Right lobe of liver (tissue), 6 donors: ENCODE data around the gene BUD31. TPM values are rescaled to one million over a fixed set of nuclear protein-coding genes. Genes with fewer than 3 reads are reported as not detected.

Experiments
- ATAC-seq, 4 donors: fragments of 200-7000 bp; cut with Tn5 transposase; one replicate each; pipeline ENCODE4 v1.9.1; 2020; ENCODE audit warnings: mild to moderate bottlenecking in 4 of 4, moderate library complexity in 4 of 4
- DNase-seq, 3 donors: peaks; one replicate each; pipeline ENCODE4 v3.0.0-alpha.2; 2020
- H3K27ac ChIP-seq, 3 donors: fragments of 200-600 bp; one replicate each; pipeline ENCODE4 v1.8.0; 2022
- H3K27me3 ChIP-seq, 2 donors: fragments of 200-600 bp; one replicate each; pipeline ENCODE4 v1.8.0; 2022
- H3K36me3 ChIP-seq, 4 donors: fragments of 200-600 bp; sonication (generic) in 1 of 4; one replicate each; pipeline versions ENCODE4 v1.5.1 to v1.8.0; 2017 to 2022; ENCODE audit warnings: control low read depth in 1 of 4
- H3K4me1 ChIP-seq, 4 donors: fragments of 200-600 bp; sonication (generic) in 1 of 4; one replicate each; pipeline versions ENCODE4 v1.5.1 to v1.8.0; 2017 to 2022; ENCODE audit warnings: control low read depth in 1 of 4
- H3K4me3 ChIP-seq, 3 donors: fragments of 200-600 bp; one replicate each; pipeline ENCODE4 v1.8.0; 2022
- H3K9me3 ChIP-seq, 4 donors: fragments of 200-600 bp; sonication (generic) in 1 of 4; one replicate each; pipeline versions ENCODE4 v1.5.1 to v1.8.0; 2017 to 2022; ENCODE audit warnings: control low read depth in 1 of 4
- POLR2A ChIP-seq: fragments of 450-650 bp; IDR thresholded peaks from one replicate; pipeline ENCODE4 v1.6.1; 2017; ENCODE audit warnings: antibody characterized with exemption, mild to moderate bottlenecking
- WGBS: methylation state at CpG from one replicate; pipeline ENCODE4 v1.1.6; 2018; ENCODE audit warnings: low coverage, low lambda C conversion rate; ENCODE audit not compliant: insufficient coverage; ENCODE audit errors: missing lambda C conversion rate; 5-methylcytosine and 5-hydroxymethylcytosine counted together
- intact Hi-C, 2 donors: fragments of 100-400 bp; cut with DNase I; formaldehyde crosslinking; loops; one replicate each; pipeline versions ENCODE4 v1.11.2 to v1.14.1; 2022
- total RNA-seq, 6 experiments: library from RNA; depleted of rRNA in 2 of 6; stranded (reverse); fragments of >200 nt in 2 of 6; fragmentation: NEBNext Ultra II Directional in 3 of 6; extraction: Animal tissue kit (Norgen Biotek cat#: 25700) in 3 of 6; gene quantifications; one replicate each; pipeline versions ENCODE4 v1.1.0 to v1.2.4, GENCODE V29; 2016 to 2023
- TF ChIP-seq, protein P1 (sequence below), 4 donors: fragments of 200-600 bp in 3 of 4; fragments of 450-650 bp in 1 of 4; IDR thresholded peaks; one replicate each; pipeline versions ENCODE4 v1.5.1 to v1.8.0; 2016 to 2022; ENCODE audit warnings: antibody characterized with exemption in 4 of 4, mild to moderate bottlenecking in 2 of 4
- donor health status: DM: no; HTN: yes; CAD: no.
- donor health status: DM: no; HTN: no; CAD: no.
- donor health status: DM: no; HTN: no; CAD: no.
- donor health status: DM: no; HTN: yes; CAD: no.
- donor health status: DM: no; HTN: yes; CAD: no.

BUD31 gene
- total RNA-seq, 6 experiments from 2014 or later = 25.6 to 49.2 (median 33.3) TPM

DNA sequence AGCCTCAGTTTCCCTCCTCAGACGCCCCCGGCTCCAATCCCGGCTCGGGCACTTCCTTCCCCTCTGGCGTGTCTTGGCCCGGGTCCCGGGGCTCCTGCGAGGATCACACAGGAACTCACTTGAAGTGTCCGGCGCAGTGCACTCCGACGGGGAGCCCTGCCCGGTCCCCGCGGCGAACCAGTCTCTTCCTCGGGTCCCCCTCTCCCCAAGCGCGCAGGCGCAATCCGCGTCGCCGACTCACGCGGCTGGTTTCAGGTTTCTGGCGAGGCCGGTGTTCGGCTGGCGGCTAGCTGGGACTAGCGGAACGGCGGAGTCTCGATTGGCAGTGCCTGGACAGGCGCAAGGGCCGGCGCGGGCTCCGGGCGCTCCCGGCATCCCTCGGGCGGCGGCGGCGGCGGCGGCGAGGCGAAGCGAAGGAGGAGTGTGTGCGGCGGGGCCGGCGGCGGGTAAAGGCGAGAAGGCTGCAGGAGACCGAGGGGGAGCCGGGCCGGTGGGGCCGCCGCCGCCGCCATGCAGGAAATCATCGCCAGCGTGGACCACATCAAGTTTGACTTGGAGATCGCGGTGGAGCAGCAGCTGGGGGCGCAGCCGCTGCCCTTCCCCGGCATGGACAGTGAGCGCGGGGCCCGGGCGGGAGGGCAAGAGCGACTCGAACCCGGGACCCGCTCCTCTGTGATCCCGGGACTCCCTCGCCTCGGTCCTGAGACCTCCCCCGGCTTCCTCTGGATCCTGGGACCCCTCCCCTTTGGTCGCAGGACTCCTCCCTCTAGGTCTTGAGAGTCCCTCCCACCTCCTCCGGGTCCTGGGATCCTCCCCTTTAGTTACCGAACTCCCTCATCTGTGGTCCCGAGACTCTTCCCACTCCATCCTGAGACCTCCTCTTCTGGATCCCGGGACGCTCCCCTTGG is 30.1 kb downstream of the BUD31 start, which contains the start of the genes CPSF4 and PTCD1:
TSS of gene CPSF4 (plus strand) at position 371 of the 908 bp plus-strand sequence. CDS start at position 511, 140 bp downstream.
TSS of gene PTCD1 (minus strand) at position 226 of the 908 bp plus-strand sequence. CDS start 3,556 bp downstream, outside the sequence.
- ATAC-seq (peak; percentile 96 to 98 (median 96)), DNase-seq (peak; percentile 96 to 97 (median 97))
- Histone ChIP-seq H3K36me3 (peaks cover 0 to 10% (median 2%) of the 10 kb centered on the region in 4 donors), H3K4me3 (peak within 1 kb of the TSS; percentile 65 to 99 (median 99)), H3K4me1 (peaks cover 0 to 11% (median 5%) of the 10 kb centered on the region in 4 donors), H3K27me3 (no peaks in the 10 kb centered on the region), H3K27ac (peak within 1 kb of the TSS; percentile 21 to 69 (median 65)), H3K9me3 (no peaks in the 10 kb centered on the region)
- intact Hi-C loops = no loop called here
- TF ChIP-seq, protein P1, sequence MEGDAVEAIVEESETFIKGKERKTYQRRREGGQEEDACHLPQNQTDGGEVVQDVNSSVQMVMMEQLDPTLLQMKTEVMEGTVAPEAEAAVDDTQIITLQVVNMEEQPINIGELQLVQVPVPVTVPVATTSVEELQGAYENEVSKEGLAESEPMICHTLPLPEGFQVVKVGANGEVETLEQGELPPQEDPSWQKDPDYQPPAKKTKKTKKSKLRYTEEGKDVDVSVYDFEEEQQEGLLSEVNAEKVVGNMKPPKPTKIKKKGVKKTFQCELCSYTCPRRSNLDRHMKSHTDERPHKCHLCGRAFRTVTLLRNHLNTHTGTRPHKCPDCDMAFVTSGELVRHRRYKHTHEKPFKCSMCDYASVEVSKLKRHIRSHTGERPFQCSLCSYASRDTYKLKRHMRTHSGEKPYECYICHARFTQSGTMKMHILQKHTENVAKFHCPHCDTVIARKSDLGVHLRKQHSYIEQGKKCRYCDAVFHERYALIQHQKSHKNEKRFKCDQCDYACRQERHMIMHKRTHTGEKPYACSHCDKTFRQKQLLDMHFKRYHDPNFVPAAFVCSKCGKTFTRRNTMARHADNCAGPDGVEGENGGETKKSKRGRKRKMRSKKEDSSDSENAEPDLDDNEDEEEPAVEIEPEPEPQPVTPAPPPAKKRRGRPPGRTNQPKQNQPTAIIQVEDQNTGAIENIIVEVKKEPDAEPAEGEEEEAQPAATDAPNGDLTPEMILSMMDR (IDR thresholded peaks at IDR 0.05) = no peak
- peak; percentile 62 for TF ChIP-seq POLR2A
- WGBS = 2% methylated on average over 6 of the region's 89 CpGs

DNA sequence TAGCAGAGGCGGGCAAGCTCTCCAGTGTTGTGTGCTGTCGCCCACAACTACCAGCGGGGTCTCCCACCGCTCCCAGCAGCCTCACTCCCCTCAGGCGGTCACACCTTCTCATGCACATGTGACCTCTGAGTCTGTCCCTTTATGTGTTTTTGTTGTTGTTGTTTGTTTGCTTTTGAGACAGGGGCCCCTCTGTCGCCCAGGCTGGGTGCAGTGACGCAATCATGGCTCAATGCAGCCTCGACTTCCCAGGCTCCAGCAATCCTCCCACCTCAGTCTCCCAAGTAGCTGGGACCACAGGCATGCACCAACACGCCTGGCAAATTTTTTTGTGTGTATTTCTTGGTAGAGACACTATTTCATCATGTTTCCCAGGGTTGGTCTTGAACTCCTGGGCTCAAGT is 31.4 kb downstream of the BUD31 start:
- no peak for DNase-seq
- H3K4me3 ChIP-seq = peak overlapping the region in 1 of 3 donors; percentile 99
- H3K27me3 ChIP-seq = no peaks in the 10 kb centered on the region

DNA sequence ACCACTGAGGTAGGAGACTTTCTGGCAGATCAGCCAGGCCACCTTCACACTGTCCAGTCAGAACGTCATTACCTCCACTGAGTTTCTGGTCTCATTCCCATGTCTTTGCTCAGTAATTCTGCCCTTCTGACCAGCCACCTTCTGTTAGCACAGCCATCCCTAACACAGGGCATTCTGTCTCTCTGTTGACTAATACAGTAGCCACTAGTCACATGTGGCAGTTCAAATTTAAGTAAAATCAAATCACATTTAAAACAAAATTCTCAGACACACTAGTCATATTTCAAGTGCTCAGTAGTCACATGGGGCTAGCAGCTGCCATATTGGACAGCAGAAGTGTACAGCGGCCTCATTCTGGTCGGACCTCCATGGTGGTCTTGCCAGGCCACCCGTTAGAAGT is 37.3 kb downstream of the BUD31 start:
- Histone ChIP-seq H3K4me3 (no peak overlapping the region), H3K27ac (no peak overlapping the region), H3K4me1 (no peaks in the 10 kb centered on the region), H3K27me3 (no peaks in the 10 kb centered on the region), H3K9me3 (no peaks in the 10 kb centered on the region), H3K36me3 (peaks cover 0 to 46% (median 5%) of the 10 kb centered on the region in 4 donors)
- WGBS = 44% methylated on average over 1 of the region's 4 CpGs
- TF ChIP-seq POLR2A = no peak
- TF ChIP-seq, protein P1 (IDR thresholded peaks at IDR 0.05) = no peak
- intact Hi-C loops = no loop called here
- DNase-seq (no peak), ATAC-seq (no peak)

More for the DNA sequence above, 31.4 kb downstream of the BUD31 start:
- intact Hi-C loops = no loop called here
- H3K4me1 ChIP-seq = peaks cover 0 to 11% (median 5%) of the 10 kb centered on the region in 4 donors
- TF ChIP-seq, protein P1 (IDR thresholded peaks at IDR 0.05) = no peak
- no peak for TF ChIP-seq POLR2A
- H3K9me3 ChIP-seq = no peaks in the 10 kb centered on the region
- no peak for ATAC-seq
- H3K27ac ChIP-seq = no peak overlapping the region
- WGBS = 64% methylated on average over 5 of the region's 9 CpGs
- peaks cover 0 to 9% (median under 1%) of the 10 kb centered on the region in 4 donors for H3K36me3 ChIP-seq

DNA sequence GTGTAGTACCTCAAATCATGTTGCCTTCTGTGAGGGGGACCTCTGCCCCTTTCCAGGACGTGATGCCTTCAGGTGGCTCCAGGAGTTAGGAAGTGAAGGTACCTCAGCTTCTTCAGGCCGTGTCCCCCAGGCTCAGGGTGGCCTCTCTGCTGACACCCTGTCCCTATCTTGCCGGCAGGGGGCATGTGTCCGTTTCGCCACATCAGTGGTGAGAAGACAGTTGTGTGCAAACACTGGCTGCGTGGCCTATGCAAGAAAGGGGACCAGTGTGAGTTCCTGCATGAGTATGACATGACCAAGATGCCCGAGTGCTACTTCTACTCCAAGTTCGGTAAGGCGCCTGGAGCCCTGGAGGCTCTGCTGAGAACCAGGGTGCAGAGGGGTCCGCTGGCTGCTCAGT is 39.2 kb downstream of the BUD31 start:
- no peak for TF ChIP-seq POLR2A
- TF ChIP-seq, protein P1 (IDR thresholded peaks at IDR 0.05) = peak in 2 of 4 donors; percentile 15 to 25
- DNase-seq = no peak
- no peak overlapping the region for H3K27ac ChIP-seq
- no peaks in the 10 kb centered on the region for H3K9me3 ChIP-seq
- intact Hi-C loops = no loop called here
- H3K27me3 ChIP-seq = no peaks in the 10 kb centered on the region
- peak; percentile 12 to 49 (median 40) for ATAC-seq
- WGBS = 55% methylated on average over 2 of the region's 10 CpGs
- H3K36me3 ChIP-seq = peaks cover 0 to 52% (median 5%) of the 10 kb centered on the region in 4 donors
- no peak overlapping the region for H3K4me3 ChIP-seq
- H3K4me1 ChIP-seq = no peaks in the 10 kb centered on the region
